Measurements from ENCODE around the gene PALB2. TPM values are rescaled to one million over a fixed set of nuclear protein-coding genes. Genes with fewer than 3 reads are reported as not detected.
"Not testable (repeated sequence)": the region's sequence is repeated elsewhere in the genome, so short reads cannot be mapped to it uniquely, and the experiment has no call there.

Gene PALB2
- total RNA-seq, 2 donors from 2014 or later = 4.4 to 7.9 TPM

GRCh38 chr16:23640615-23640930 is 537 bp downstream of the PALB2 start:
- ATAC-seq (peak; percentile 5), DNase-seq (no peak)
- H3K36me3 ChIP-seq (replicated peaks in 1 of 2; ENCODE audit: insufficient read depth in 1 of 2, low read depth in 2 of 2) = peaks cover 0 to 5% of the 10 kb centered on the region in 2 donors
- H3K27ac ChIP-seq = peak overlapping the region in 2 of 4 donors; percentile 81 to 82
- intact Hi-C loops (cut with DNase I) = no loop called here
- peaks cover 21% of the 10 kb centered on the region for H3K4me1 ChIP-seq
- H3K27me3 ChIP-seq = no peaks in the 10 kb centered on the region
- 0 to 1% methylated on average over 8 of the region's 8 CpGs for WGBS, 2 donors
- TF ChIP-seq CTCF (IDR thresholded peaks at IDR 0.05) (no peak), POLR2A (IDR thresholded peaks at IDR 0.05) (no peak)
- no peaks in the 10 kb centered on the region for H3K9me3 ChIP-seq
- H3K4me3 ChIP-seq = peak overlapping the region; percentile 80 to 99

- no peak for TF ChIP-seq POLR2A (IDR thresholded peaks at IDR 0.05)
- no peak for TF ChIP-seq CTCF (IDR thresholded peaks at IDR 0.05)
- Histone ChIP-seq H3K27me3 (no peaks in the 10 kb centered on the region), H3K4me1 (peaks cover 10% of the 10 kb centered on the region), H3K4me3 (no peak overlapping the region), H3K36me3 (replicated peaks in 1 of 2; ENCODE audit: insufficient read depth in 1 of 2, low read depth in 2 of 2) (peaks cover 0 to 8% of the 10 kb centered on the region in 2 donors), H3K9me3 (no peaks in the 10 kb centered on the region), H3K27ac (no peak overlapping the region)
- DNase-seq (no peak), ATAC-seq (no peak)
- intact Hi-C loops (cut with DNase I) = no loop called here
Measured at GRCh38 chr16:23635958-23636357, 5.2 kb downstream of the PALB2 start.

DNA sequence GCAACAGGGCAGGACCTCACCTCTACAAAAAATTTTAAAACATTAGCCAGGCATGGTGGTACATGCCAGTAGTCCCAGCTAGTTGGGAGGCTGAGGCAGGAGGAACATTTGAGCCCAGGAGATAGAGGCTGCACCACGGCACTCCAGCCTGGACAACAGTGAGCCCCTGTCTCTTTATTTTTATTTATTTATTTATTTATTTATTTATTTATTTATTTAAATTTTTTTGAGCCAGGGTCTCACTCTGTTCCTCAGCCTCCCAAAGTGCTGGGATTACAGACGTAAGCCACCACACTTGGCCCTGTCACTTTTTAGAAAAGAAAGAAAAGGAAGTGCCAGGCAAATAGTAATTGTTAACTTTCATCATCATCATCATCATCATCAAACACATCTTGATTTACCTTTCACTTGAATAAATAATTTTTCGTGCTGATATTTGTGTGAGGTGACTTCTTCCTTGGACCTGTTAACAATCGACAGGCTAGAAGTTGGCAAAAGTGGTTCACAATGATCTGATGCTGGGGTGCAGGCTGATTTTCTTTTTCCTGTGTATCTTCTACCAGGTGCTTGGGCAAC is 6.6 kb downstream of the PALB2 start:
- Histone ChIP-seq H3K27ac (no peak overlapping the region), H3K4me3 (no peak overlapping the region), H3K9me3 (no peaks in the 10 kb centered on the region), H3K4me1 (peaks cover under 1% of the 10 kb centered on the region), H3K36me3 (replicated peaks in 1 of 2; ENCODE audit: insufficient read depth in 1 of 2, low read depth in 2 of 2) (peaks cover 0 to 13% of the 10 kb centered on the region in 2 donors), H3K27me3 (no peaks in the 10 kb centered on the region)
- DNase-seq = no peak
- intact Hi-C loops (cut with DNase I) = no loop called here
- no peak for TF ChIP-seq CTCF (IDR thresholded peaks at IDR 0.05)
- no peak for TF ChIP-seq POLR2A (IDR thresholded peaks at IDR 0.05)
- 83 to 95% methylated on average over 4 of the region's 4 CpGs for WGBS, 2 donors
- no peak for ATAC-seq

DNA sequence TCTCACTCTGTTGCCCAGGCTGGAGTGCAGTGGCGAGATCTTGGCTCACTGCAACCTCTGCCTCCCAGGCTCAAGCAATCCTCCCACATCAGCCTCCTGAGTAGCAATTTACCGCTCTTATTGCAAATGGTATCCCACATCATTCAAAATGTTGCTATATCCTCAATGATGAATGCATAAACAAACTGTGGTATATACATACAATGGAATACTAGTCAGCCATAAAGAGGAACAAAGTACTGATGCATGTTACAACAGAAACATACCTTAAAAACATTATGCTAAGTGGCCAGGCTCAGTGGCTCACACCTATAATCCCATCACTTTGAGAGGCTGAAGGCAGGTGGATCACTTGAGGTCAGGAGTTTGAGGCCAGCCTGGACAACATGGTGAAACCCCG is 9.2 kb downstream of the PALB2 start:
- DNase-seq; H3K9me3 ChIP-seq; H3K27me3 ChIP-seq; H3K27ac ChIP-seq; H3K4me1 ChIP-seq; H3K4me3 ChIP-seq; intact Hi-C loops (cut with DNase I); ATAC-seq: not testable (repeated sequence)
- peaks cover 0 to 15% of the 10 kb centered on the region in 2 donors for H3K36me3 ChIP-seq (replicated peaks in 1 of 2; ENCODE audit: insufficient read depth in 1 of 2, low read depth in 2 of 2)
- WGBS, 2 donors = 91 to 94% methylated on average over 3 of the region's 3 CpGs

DNA sequence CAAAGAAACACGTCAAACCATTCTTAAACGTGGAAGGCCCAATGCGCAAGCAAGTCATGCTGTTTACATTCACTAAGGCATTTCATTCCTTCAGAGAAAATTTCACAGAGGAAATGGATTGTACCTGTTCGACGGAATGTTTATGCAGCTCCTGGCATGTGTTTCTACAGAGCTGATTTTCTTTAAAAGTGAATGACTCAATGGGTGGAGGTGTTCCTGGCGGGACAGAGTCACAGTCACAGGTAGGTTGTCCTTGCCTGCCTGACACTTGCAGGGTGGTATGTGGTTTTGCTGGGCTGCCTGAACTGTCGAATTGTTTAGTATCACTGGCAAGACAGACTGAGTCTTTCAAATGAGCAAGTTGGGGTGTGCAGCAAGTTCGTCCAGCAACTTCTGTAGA is 11.6 kb downstream of the PALB2 start:
- Histone ChIP-seq H3K4me3 (no peak overlapping the region), H3K9me3 (no peaks in the 10 kb centered on the region), H3K27me3 (no peaks in the 10 kb centered on the region), H3K4me1 (no peaks in the 10 kb centered on the region), H3K36me3 (replicated peaks in 1 of 2; ENCODE audit: insufficient read depth in 1 of 2, low read depth in 2 of 2) (peaks cover 0 to 17% of the 10 kb centered on the region in 2 donors), H3K27ac (no peak overlapping the region)
- ATAC-seq (no peak), DNase-seq (no peak)
- no peak for TF ChIP-seq CTCF (IDR thresholded peaks at IDR 0.05)
- no peak for TF ChIP-seq POLR2A (IDR thresholded peaks at IDR 0.05)
- intact Hi-C loops (cut with DNase I) = no loop called here
- 89 to 94% methylated on average over 8 of the region's 8 CpGs for WGBS, 2 donors

Measured in body of pancreas (tissue), 4 donors.